Esophagus squamous epithelium (tissue), 5 donors: ENCODE measurements around the gene NUP188. TPM values are rescaled to one million over a fixed set of nuclear protein-coding genes. Genes with fewer than 3 reads are reported as not detected.
"Not testable (repeated sequence)": the region's sequence is repeated elsewhere in the genome, so short reads cannot be mapped to it uniquely, and the experiment has no call there.

ENCODE experiments used
- DNase-seq: peaks from one replicate; lab custom pipeline; 2025; lab: John Stamatoyannopoulos, UW
- H3K27ac ChIP-seq, 4 donors: fragments of 200-600 bp; sonication (generic); one replicate each; pipeline ENCODE4 v1.5.1; 2016 to 2019; ENCODE audit warnings: mild to moderate bottlenecking in 1 of 4
- H3K27me3 ChIP-seq, 4 donors: fragments of 200-600 bp; sonication (generic); 1 replicate in 3 of 4; 2 replicates in 1 of 4; pipeline versions ENCODE4 v1.5.1 to v1.6.0; 2017 to 2021; ENCODE audit warnings: antibody characterized with exemption in 1 of 4
- H3K36me3 ChIP-seq, 3 donors: fragments of 200-600 bp; sonication (generic); one replicate each; pipeline ENCODE4 v1.5.1; 2016 to 2019
- H3K4me1 ChIP-seq, 3 donors: fragments of 200-600 bp; sonication (generic); one replicate each; pipeline ENCODE4 v1.5.1; 2017 to 2019
- H3K4me3 ChIP-seq, 4 donors: fragments of 200-600 bp; sonication (generic); 1 replicate in 3 of 4; 2 replicates in 1 of 4; pipeline ENCODE4 v1.5.1; 2016 to 2019; ENCODE audit warnings: mild to moderate bottlenecking in 2 of 4, moderate library complexity in 1 of 4
- H3K9me3 ChIP-seq, 3 donors: fragments of 200-600 bp; sonication (generic); one replicate each; pipeline ENCODE4 v1.5.1; 2016 to 2019
- POLR2A ChIP-seq, 4 donors: fragments of 450-650 bp; IDR thresholded peaks; one replicate each; pipeline ENCODE4 v1.6.1; 2017; ENCODE audit warnings: antibody characterized with exemption in 4 of 4, mild to moderate bottlenecking in 4 of 4, moderate library complexity in 3 of 4
- WGBS, 2 donors: methylation state at CpG; one replicate each; pipeline ENCODE4 v1.1.5; 2018; 5-methylcytosine and 5-hydroxymethylcytosine counted together
- intact Hi-C: fragments of 100-400 bp; cut with DNase I; formaldehyde crosslinking; loops from one replicate; pipeline ENCODE4 v1.15.0; 2022
- total RNA-seq, 4 donors: library from RNA; depleted of rRNA; stranded (reverse); fragments of >200 nt; gene quantifications; one replicate each; pipeline ENCODE4 v1.1.0, GENCODE V29; 2016
- TF ChIP-seq, protein P1 (sequence below), 6 experiments: fragments of 450-650 bp in 4 of 6; fragments of 200-600 bp in 2 of 6; sonication (generic) in 2 of 6; IDR thresholded peaks; one replicate each; pipeline ENCODE4 v1.5.1; 2016 to 2019; ENCODE audit warnings: antibody characterized with exemption in 6 of 6, mild to moderate bottlenecking in 4 of 6, moderate library complexity in 4 of 6
- donor health status: DM: yes; HTN: yes; CAD: no.

The NUP188 gene
- total RNA-seq, 4 donors from 2014 or later = 61.0 to 78.6 (median 67.1) TPM

DNA sequence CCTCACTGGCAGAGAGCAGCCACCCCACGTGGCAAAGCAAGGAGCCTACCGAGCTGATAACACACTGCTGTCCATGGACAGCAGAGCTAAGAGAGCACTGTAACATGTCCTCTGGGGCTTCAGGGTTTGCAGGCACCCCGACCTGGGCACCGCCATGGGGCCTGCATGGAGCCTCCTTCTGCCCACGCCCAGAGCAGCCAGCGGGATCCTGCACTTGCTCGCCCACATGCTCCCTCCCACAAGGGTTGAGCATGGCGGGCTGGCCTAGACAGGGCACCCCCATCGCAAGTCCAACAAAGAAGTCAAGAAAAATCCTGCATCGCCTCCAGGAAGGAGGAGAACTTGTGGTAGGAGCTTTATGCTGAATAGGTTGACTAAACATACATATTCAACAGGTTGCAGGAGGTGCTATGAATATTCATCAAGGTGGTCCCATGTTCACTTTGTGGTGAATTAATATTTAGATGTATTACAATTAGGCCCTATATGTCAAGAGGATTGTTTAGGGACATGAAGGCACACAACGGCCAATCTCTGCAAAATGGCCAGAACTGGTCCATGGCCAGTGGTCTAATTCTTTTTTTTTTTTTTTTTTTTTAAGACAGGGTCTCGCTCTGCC lies 85.2 kb downstream of the NUP188 start:
- no peak for DNase-seq
- TF ChIP-seq, protein P1, sequence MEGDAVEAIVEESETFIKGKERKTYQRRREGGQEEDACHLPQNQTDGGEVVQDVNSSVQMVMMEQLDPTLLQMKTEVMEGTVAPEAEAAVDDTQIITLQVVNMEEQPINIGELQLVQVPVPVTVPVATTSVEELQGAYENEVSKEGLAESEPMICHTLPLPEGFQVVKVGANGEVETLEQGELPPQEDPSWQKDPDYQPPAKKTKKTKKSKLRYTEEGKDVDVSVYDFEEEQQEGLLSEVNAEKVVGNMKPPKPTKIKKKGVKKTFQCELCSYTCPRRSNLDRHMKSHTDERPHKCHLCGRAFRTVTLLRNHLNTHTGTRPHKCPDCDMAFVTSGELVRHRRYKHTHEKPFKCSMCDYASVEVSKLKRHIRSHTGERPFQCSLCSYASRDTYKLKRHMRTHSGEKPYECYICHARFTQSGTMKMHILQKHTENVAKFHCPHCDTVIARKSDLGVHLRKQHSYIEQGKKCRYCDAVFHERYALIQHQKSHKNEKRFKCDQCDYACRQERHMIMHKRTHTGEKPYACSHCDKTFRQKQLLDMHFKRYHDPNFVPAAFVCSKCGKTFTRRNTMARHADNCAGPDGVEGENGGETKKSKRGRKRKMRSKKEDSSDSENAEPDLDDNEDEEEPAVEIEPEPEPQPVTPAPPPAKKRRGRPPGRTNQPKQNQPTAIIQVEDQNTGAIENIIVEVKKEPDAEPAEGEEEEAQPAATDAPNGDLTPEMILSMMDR (IDR thresholded peaks at IDR 0.05) = no peak
- TF ChIP-seq POLR2A (IDR thresholded peaks at IDR 0.05) = no peak
- H3K36me3 ChIP-seq = no peaks in the 10 kb centered on the region
- H3K4me1 ChIP-seq = peaks cover 15 to 44% (median 18%) of the 10 kb centered on the region in 3 donors
- no peak overlapping the region for H3K27ac ChIP-seq
- intact Hi-C loops = no loop called here
- 83 to 86% methylated on average over 5 to 9 of the region's 12 CpGs for WGBS, 2 donors
- H3K9me3 ChIP-seq = no peaks in the 10 kb centered on the region
- H3K4me3 ChIP-seq = no peak overlapping the region
- H3K27me3 ChIP-seq = no peaks in the 10 kb centered on the region

DNA sequence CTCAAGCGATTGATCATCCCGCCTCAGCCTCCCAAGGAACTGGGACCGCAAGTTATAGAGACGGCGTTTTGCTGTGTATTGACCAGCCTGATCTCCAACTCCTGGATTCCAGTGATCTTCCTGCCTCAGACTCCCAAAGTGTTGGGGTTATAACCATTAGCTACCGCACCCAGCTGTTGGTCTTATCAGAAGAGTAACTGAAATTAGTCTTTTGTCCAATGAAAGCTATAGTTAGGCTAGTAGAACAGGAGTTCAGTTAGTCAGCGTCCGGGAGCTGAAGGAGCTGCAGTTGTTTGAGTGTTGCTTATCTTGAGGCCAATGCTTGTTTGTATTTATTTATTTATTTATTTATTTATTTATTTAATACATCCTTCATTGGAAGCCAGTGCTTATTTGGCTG lies 85.7 kb downstream of the NUP188 start:
- Histone ChIP-seq H3K9me3 (no peaks in the 10 kb centered on the region), H3K27me3 (no peaks in the 10 kb centered on the region), H3K4me1 (peaks cover 20 to 47% (median 23%) of the 10 kb centered on the region in 3 donors), H3K36me3 (no peaks in the 10 kb centered on the region), H3K27ac (no peak overlapping the region), H3K4me3 (no peak overlapping the region)
- 89 to 98% methylated on average over 5 to 6 of the region's 8 CpGs for WGBS, 2 donors
- DNase-seq = no peak
- intact Hi-C loops = no loop called here
- TF ChIP-seq, protein P1 (IDR thresholded peaks at IDR 0.05) = no peak
- TF ChIP-seq POLR2A (IDR thresholded peaks at IDR 0.05) = no peak

DNA sequence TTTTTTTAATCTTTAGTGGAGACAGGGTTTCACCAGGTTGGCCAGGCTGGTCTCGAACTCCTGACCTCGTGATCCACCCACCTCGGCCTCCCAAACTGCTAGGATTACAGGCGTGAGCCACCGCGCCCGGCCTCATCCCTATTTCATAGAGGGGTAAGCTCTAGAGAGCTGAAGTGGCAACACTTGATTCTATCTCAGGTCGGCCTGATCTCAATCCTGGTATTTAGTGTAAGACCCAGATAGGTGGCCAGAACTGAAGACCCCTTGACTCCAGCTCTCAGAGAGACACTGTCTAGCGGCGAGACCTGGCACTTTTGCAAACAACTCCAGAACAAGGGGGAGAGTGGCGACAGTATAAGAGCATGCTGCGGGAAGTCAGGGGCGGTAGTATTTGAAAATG lies 88.3 kb downstream of the NUP188 start:
- Histone ChIP-seq H3K27ac (peak overlapping the region; percentile 82 to 96 (median 90)), H3K4me1 (peaks cover 15 to 45% (median 18%) of the 10 kb centered on the region in 3 donors), H3K4me3 (peak overlapping the region; percentile 76 to 98 (median 90)), H3K36me3 (peaks cover 0 to 13% (median 0%) of the 10 kb centered on the region in 3 donors)
- WGBS, 2 donors = 25 to 38% methylated on average over 4 to 8 of the region's 13 CpGs
- H3K27me3 ChIP-seq, H3K9me3 ChIP-seq, intact Hi-C loops, DNase-seq: not testable (repeated sequence)

DNA sequence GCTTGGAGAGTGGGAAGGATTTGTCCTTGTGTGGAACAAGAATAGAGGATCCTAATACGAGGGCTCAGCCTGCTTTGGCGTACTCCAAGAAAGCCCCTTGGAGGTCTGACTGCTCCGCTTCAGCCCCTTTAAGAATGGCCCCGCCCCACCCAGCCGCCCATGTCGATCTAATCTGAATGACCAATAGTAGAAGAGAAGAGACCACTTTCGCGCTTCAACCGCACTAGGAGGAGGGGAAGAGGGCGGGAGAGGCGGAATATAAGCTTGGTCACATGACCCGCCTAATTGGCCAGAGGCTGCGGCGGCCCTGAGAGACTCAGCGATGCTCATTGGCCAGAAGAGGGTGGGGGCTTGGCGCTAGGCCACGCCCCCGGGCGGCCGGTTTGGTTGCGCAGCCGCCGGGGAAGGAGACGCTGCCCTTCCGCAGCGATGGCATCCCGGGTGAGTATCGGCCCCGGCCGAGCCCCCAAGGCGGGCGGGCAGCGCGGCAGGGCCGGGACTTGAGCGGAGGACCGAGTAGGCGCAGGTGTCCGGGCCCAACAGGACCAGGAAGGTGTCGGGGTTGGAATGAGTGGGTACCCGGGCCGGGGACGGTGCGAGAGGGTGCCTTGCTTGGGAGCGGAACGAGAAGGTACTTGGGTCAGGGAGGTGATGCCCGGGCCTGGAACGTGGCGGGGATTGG lies 88.9 kb downstream of the NUP188 start, which contains the start of gene MIGA2:
Gene MIGA2 (plus strand): TSS at position 386 of the 682 bp plus-strand sequence. CDS start 3,969 bp downstream, outside the sequence.
- TF ChIP-seq POLR2A (IDR thresholded peaks at IDR 0.05) = peak in 3 of 4 donors; percentile 84 to 95 (median 93)
- TF ChIP-seq, protein P1 (IDR thresholded peaks at IDR 0.05) = peak in 2 of 6 experiments; percentile 24 to 42
- intact Hi-C loops = no loop called here
- H3K27ac ChIP-seq = peak within 1 kb of the TSS; percentile 82 to 96 (median 90)
- peaks cover 15 to 45% (median 18%) of the 10 kb centered on the region in 3 donors for H3K4me1 ChIP-seq
- DNase-seq = peak; percentile 97
- H3K36me3 ChIP-seq = peaks cover 0 to 18% (median 0%) of the 10 kb centered on the region in 3 donors
- H3K9me3 ChIP-seq = no peaks in the 10 kb centered on the region
- 0 to 1% methylated on average over 6 to 22 of the region's 49 CpGs for WGBS, 2 donors
- no peaks in the 10 kb centered on the region for H3K27me3 ChIP-seq
- H3K4me3 ChIP-seq = peak within 1 kb of the TSS; percentile 76 to 98 (median 90)

DNA sequence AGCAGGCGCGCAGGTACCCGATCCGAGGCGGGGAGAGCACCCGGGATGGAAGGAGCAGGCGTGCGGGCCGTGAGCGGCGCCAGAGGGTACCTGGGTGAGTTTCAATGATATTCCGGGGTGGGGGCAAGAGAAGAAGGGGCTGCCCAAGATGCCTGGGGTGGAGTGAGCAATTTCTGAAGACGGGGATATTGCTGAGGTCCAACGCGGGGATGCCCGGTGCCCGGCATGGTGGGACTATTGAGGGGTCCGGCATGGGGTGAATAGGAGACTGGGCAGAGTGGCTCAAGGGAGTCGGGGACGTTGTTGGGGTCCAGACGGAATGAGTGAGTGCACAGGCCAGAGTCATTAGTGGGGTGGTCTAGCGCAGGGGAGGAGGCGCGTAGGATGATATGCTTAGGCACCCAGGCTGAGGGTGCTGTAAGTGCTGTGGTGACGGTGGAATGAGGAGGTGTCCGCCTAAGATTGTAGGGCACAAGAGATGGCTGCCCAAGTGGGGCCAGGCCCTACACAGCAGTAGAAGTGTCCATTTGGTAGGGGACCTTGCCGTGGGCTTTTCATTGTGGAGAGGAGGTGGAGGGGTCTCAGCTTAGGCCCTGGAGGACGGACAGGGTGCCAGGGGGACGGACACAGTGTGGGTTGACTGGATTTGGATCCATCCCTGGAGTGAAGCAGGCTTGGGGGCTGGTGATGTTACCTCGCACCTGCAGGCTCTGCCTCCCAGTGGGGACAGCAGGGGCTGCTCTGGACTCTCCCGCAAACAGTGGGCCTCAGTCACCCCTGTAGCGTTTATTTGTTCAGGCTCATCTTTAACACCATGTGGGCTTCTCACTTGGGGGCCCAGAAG lies 89.6 kb downstream of the NUP188 start:
- intact Hi-C loops = no loop called here
- peak overlapping the region; percentile 76 to 98 (median 90) for H3K4me3 ChIP-seq
- peak overlapping the region; percentile 82 to 96 (median 90) for H3K27ac ChIP-seq
- H3K27me3 ChIP-seq = no peaks in the 10 kb centered on the region
- H3K36me3 ChIP-seq = peaks cover 3 to 26% (median 6%) of the 10 kb centered on the region in 3 donors
- no peak for TF ChIP-seq POLR2A (IDR thresholded peaks at IDR 0.05)
- TF ChIP-seq, protein P1 (IDR thresholded peaks at IDR 0.05) = no peak
- H3K4me1 ChIP-seq = peaks cover 15 to 45% (median 18%) of the 10 kb centered on the region in 3 donors
- DNase-seq = no peak
- WGBS, 2 donors = 7% methylated on average over 24 to 26 of the region's 32 CpGs
- H3K9me3 ChIP-seq = no peaks in the 10 kb centered on the region
